Psoas muscle (tissue), 8 donors: ENCODE measurements around the gene MAP1LC3B2. TPM values are rescaled to one million over a fixed set of nuclear protein-coding genes. Genes with fewer than 3 reads are reported as not detected.

Experiments used
- ATAC-seq, 4 donors: fragments of 200-7000 bp; cut with Tn5 transposase; one replicate each; pipeline ENCODE4 v1.9.1; 2020; ENCODE audit warnings: moderate library complexity in 3 of 4, mild to moderate bottlenecking in 2 of 4
- DNase-seq, 2 donors: peaks; one replicate each; pipeline ENCODE4 v3.0.0-alpha.2; 2020
- H3K27ac ChIP-seq: fragments of 200-600 bp; one replicate; pipeline ENCODE4 v1.8.0; 2022
- H3K27me3 ChIP-seq, 3 donors: fragments of 200-600 bp in 1 of 3; one replicate each; pipeline versions ENCODE4 v1.6.1 to v1.8.0; 2013 to 2022; ENCODE audit warnings: low read length in 2 of 3, mild to moderate bottlenecking in 2 of 3, moderate library complexity in 1 of 3; ENCODE audit not compliant: insufficient read depth in 3 of 3
- H3K36me3 ChIP-seq, 2 donors: fragments of 200-600 bp in 1 of 2; one replicate each; pipeline versions ENCODE4 v1.6.1 to v1.8.0; 2013 to 2022; ENCODE audit warnings: low read depth in 1 of 2, mild to moderate bottlenecking in 1 of 2, moderate library complexity in 1 of 2; ENCODE audit not compliant: insufficient read depth in 1 of 2
- H3K4me1 ChIP-seq: fragments of 200-600 bp; one replicate; pipeline ENCODE4 v1.8.0; 2022
- H3K4me3 ChIP-seq: fragments of 200-600 bp; one replicate; pipeline ENCODE4 v1.8.0; 2022; ENCODE audit warnings: mild to moderate bottlenecking
- H3K9me3 ChIP-seq: fragments of 200-600 bp; one replicate; pipeline ENCODE4 v1.8.0; 2022
- CTCF ChIP-seq: fragments of 200-600 bp; IDR thresholded peaks from one replicate; pipeline ENCODE4 v1.8.0; 2022; ENCODE audit warnings: antibody characterized with exemption
- WGBS, 3 donors: extraction: QIAGEN DNeasy Blood & Tissue Kit; methylation state at CpG; one replicate each; pipeline versions ENCODE4 v1.1.6 to v1.1.7; 2013; 5-methylcytosine and 5-hydroxymethylcytosine counted together
- intact Hi-C, 2 donors: fragments of 100-400 bp; cut with DNase I; formaldehyde crosslinking; loops; one replicate each; pipeline versions ENCODE4 v1.11.0 to v1.14.2; 2022
- polyA plus RNA-seq, 3 donors: library from polyadenylated mRNA; stranded (reverse); fragments of 200-250 nt; gene quantifications; one replicate each; pipeline ENCODE4 v1.2.3, GENCODE V29; 2013
- total RNA-seq, 4 donors: library from RNA; stranded (reverse); fragmentation: NEBNext Ultra II Directional in 2 of 4; extraction: Animal tissue kit (Norgen Biotek cat#: 25700) in 2 of 4; gene quantifications; one replicate each; pipeline versions ENCODE4 v1.2.1 to v1.2.4, GENCODE V29; 2021 to 2023
- donor health status: healthy with polysubstance abuse.
- donor health status: DM: no; HTN: no; CAD: no; lungs with moderate emphysema.
- donor health status: Bipolar disorder and iron deficiency.
- donor health status: healthy.
- donor health status: DM: yes; HTN: yes; CAD: no.
- donor health status: DM: no; HTN: no; CAD: no.
- donor health status: DM: no; HTN: no; CAD: no.
- donor health status: DM: yes; HTN: yes; CAD: no.

Gene MAP1LC3B2
- total and polyA plus RNA-seq, 7 donors, result 1.4 to 9.2 (median 2.3) TPM

GRCh38 chr12:116621194-116621593 is 62.0 kb downstream of the MAP1LC3B2 start:
- H3K27ac ChIP-seq, result no peak overlapping the region
- no peaks in the 10 kb centered on the region for H3K36me3 ChIP-seq
- 81 to 88% (median 84%) methylated on average over 4 of the region's 4 CpGs for WGBS, 3 donors
- H3K27me3 ChIP-seq, result no peaks in the 10 kb centered on the region
- TF ChIP-seq CTCF, result no peak
- no peak for ATAC-seq
- intact Hi-C loops, result loop anchor here in 1 of 2 donors (5.0 kb wide), 1 partner anchor 41 kb away; no protein-coding TSS in a partner anchor
- no peak overlapping the region for H3K4me3 ChIP-seq
- H3K9me3 ChIP-seq, result peaks cover 4% of the 10 kb centered on the region
- no peak for DNase-seq
- H3K4me1 ChIP-seq, result peaks cover 7% of the 10 kb centered on the region

DNA sequence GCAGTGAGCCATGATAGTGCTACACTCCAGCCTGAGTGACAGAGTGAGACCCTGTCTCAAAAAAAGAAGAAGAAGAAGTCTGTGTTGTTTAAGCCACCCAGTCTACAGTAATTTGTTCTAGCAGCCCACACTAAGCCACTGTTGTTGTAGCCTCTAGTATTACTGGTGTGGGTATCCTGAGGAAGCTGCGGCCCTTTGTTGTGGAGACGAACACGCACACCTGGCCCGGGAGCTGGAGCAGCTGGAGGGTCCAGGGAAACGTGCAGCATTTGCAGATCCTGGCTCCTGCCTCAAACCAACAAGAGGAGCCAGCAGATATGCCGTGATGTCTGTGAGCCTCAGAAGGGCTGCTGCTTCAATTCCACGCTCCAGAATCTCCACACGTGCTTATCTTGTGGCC is 65.3 kb downstream of the MAP1LC3B2 start:
- intact Hi-C loops, result loop anchor here in 1 of 2 donors (5.0 kb wide), 1 partner anchor 38 kb away; no protein-coding TSS in a partner anchor
- H3K9me3 ChIP-seq, result peaks cover 4% of the 10 kb centered on the region
- peaks cover 7% of the 10 kb centered on the region for H3K4me1 ChIP-seq
- 55 to 57% (median 56%) methylated on average over 8 of the region's 8 CpGs for WGBS, 3 donors
- ATAC-seq, result no peak
- H3K4me3 ChIP-seq, result no peak overlapping the region
- no peaks in the 10 kb centered on the region for H3K36me3 ChIP-seq
- no peaks in the 10 kb centered on the region for H3K27me3 ChIP-seq
- TF ChIP-seq CTCF, result no peak
- H3K27ac ChIP-seq, result no peak overlapping the region
- no peak for DNase-seq

GRCh38 chr12:116626153-116626552 is 67.0 kb downstream of the MAP1LC3B2 start:
- intact Hi-C loops, result no loop called here
- TF ChIP-seq CTCF, result no peak
- DNase-seq (no peak), ATAC-seq (no peak)
- Histone ChIP-seq H3K36me3 (no peaks in the 10 kb centered on the region), H3K4me3 (no peak overlapping the region), H3K27me3 (no peaks in the 10 kb centered on the region), H3K27ac (no peak overlapping the region), H3K4me1 (no peaks in the 10 kb centered on the region), H3K9me3 (peaks cover 4% of the 10 kb centered on the region)
- WGBS, 3 donors, result 82 to 90% (median 86%) methylated on average over 5 of the region's 5 CpGs

Other genes with a start within 250 kb of the MAP1LC3B2 start
- gene SPRING1, start 178.7 kb downstream of the MAP1LC3B2 start, total RNA-seq, result 1 to 10 TPM; 6.3 to 9.9 (median 7.9) TPM
- gene SPRING1, start 178.7 kb downstream of the MAP1LC3B2 start, polyA plus RNA-seq, result 10 to 100 TPM in 1 of 3 donors, 1 to 10 TPM in 2; 4.1 to 10.6 (median 8.4) TPM
- gene RNFT2, start 178.9 kb downstream of the MAP1LC3B2 start, total RNA-seq, result under 1 TPM; 0.22 to 0.64 (median 0.50) TPM
- under 1 TPM; 0.04 to 0.36 (median 0.34) TPM for gene RNFT2, start 178.9 kb downstream of the MAP1LC3B2 start, polyA plus RNA-seq